Chondrocyte (in vitro differentiated cells): ENCODE data around the gene CACNG8. TPM values are rescaled to one million over a fixed set of nuclear protein-coding genes. Genes with fewer than 3 reads are reported as not detected.
"Not testable (repeated sequence)": the region's sequence is repeated elsewhere in the genome, so short reads cannot be mapped to it uniquely, and the experiment has no call there.

ENCODE experiments used
- DNase-seq: peaks from one replicate; pipeline ENCODE4 v3.0.0; 2021; ENCODE audit warnings: mixed read lengths, low spot score
- H3K27ac Mint-ChIP-seq: one replicate; pipeline ENCODE4 v1.8.0; 2021; ENCODE audit warnings: mild to moderate bottlenecking, moderate library complexity, mixed read lengths; ENCODE audit not compliant: unreplicated experiment
- H3K27me3 Mint-ChIP-seq: 2 replicates; pipeline ENCODE4 v1.8.0; 2021; ENCODE audit warnings: low read depth, mixed read lengths
- H3K36me3 Mint-ChIP-seq: 2 replicates; pipeline ENCODE4 v1.8.0; 2021; ENCODE audit warnings: low read depth, mixed read lengths
- H3K4me1 Mint-ChIP-seq: 2 replicates; pipeline ENCODE4 v1.8.0; 2021; ENCODE audit warnings: low read depth, mild to moderate bottlenecking, mixed read lengths
- H3K4me3 Mint-ChIP-seq: one replicate; pipeline ENCODE4 v1.8.0; 2021; ENCODE audit warnings: mild to moderate bottlenecking, moderate library complexity, mixed read lengths; ENCODE audit not compliant: unreplicated experiment
- H3K9me3 Mint-ChIP-seq: 2 replicates; pipeline ENCODE4 v1.8.0; 2021; ENCODE audit warnings: low read depth, mixed read lengths
- CTCF ChIP-seq: fragments of 200-600 bp; sonication (generic); IDR thresholded peaks from 2 replicates; pipeline ENCODE4 v1.5.0; 2021; ENCODE audit warnings: antibody characterized with exemption, mild to moderate bottlenecking, moderate library complexity
- total RNA-seq: library from RNA; stranded (reverse); gene quantifications from 3 replicates; pipeline ENCODE4 v1.2.1, GENCODE V29; 2021

Gene CACNG8
- total RNA-seq, 1 donor from 2014 or later, result 0.05 TPM

GRCh38 chr19:54035215-54036178 lies 72.8 kb downstream of the CACNG8 start:
- Mint-ChIP-seq H3K27me3 (peaks cover 5% of the 10 kb centered on the region), H3K9me3 (peaks cover 3% of the 10 kb centered on the region), H3K27ac (no peak overlapping the region), H3K36me3 (no peaks in the 10 kb centered on the region), H3K4me1 (peaks cover 7% of the 10 kb centered on the region), H3K4me3 (no peak overlapping the region)
- TF ChIP-seq CTCF, result no peak
- no peak for DNase-seq

GRCh38 chr19:54036542-54036941 lies 73.8 kb downstream of the CACNG8 start:
- not testable (repeated sequence) for H3K36me3 Mint-ChIP-seq, H3K4me3 Mint-ChIP-seq, H3K4me1 Mint-ChIP-seq, H3K9me3 Mint-ChIP-seq, DNase-seq, H3K27me3 Mint-ChIP-seq, H3K27ac Mint-ChIP-seq

Other genes starting within 250 kb of the CACNG8 start
- not detected in 3 replicates for gene NLRP12, start 138.6 kb upstream of the CACNG8 start, total RNA-seq
- gene MYADM, start 95.1 kb upstream of the CACNG8 start, total RNA-seq, result 184 to 293 TPM (median 292 TPM) in 3 replicates
- 0.15 to 0.56 TPM in 2 of 3 replicates, not detected in the other for gene PRKCG, start 80.7 kb upstream of the CACNG8 start, total RNA-seq
- not detected in 3 replicates for gene CACNG7, start 53.7 kb upstream of the CACNG8 start, total RNA-seq
- gene CACNG6, start 28.7 kb downstream of the CACNG8 start, total RNA-seq, result not detected in 3 replicates
- gene VSTM1, start 101.0 kb downstream of the CACNG8 start, total RNA-seq, result not detected in 3 replicates
- not detected in 3 replicates for gene TARM1, start 118.4 kb downstream of the CACNG8 start, total RNA-seq
- gene OSCAR, start 137.9 kb downstream of the CACNG8 start, total RNA-seq, result 0.21 to 0.48 TPM (median 0.37 TPM) in 3 replicates
- 77.4 to 93.7 TPM (median 92.1 TPM) in 3 replicates for gene NDUFA3, start 139.9 kb downstream of the CACNG8 start, total RNA-seq
- 23.3 to 28.5 TPM (median 28.0 TPM) in 3 replicates for gene TFPT, start 152.7 kb downstream of the CACNG8 start, total RNA-seq
- gene PRPF31, start 152.8 kb downstream of the CACNG8 start, total RNA-seq, result 45.8 to 62.5 TPM (median 45.9 TPM) in 3 replicates
- 33.1 to 47.3 TPM (median 33.7 TPM) in 3 replicates for gene CNOT3, start 174.8 kb downstream of the CACNG8 start, total RNA-seq
- gene LENG1, start 196.8 kb downstream of the CACNG8 start, total RNA-seq, result 4.4 to 6.0 TPM (median 4.5 TPM) in 3 replicates
- 0.73 to 3.7 TPM (median 3.2 TPM) in 3 replicates for gene TMC4, start 210.2 kb downstream of the CACNG8 start, total RNA-seq
- gene MBOAT7, start 226.6 kb downstream of the CACNG8 start, total RNA-seq, result 71.4 to 83.8 TPM (median 76.6 TPM) in 3 replicates
- 39.6 to 46.2 TPM (median 40.5 TPM) in 3 replicates for gene TSEN34, start 228.4 kb downstream of the CACNG8 start, total RNA-seq
- 689 to 819 TPM (median 699 TPM) in 3 replicates for gene RPS9, start 237.9 kb downstream of the CACNG8 start, total RNA-seq